GM23338 (cell line): Measurements from ENCODE around the gene PLEKHA8. TPM values are rescaled to one million over a fixed set of nuclear protein-coding genes. Genes with fewer than 3 reads are reported as not detected.

Experiments used
- ATAC-seq: fragments of 200-7000 bp; cut with Tn5 transposase; 3 replicates; pipeline ENCODE4 v1.9.1; 2020
- DNase-seq: peaks from one replicate; pipeline ENCODE4 v3.0.0-alpha.2; 2015; ENCODE audit warnings: low spot score
- H2AFZ ChIP-seq: fragments of 200-600 bp; sonication (generic); 2 replicates; pipeline ENCODE4 v1.8.0; 2016; ENCODE audit warnings: antibody characterized with exemption, mild to moderate bottlenecking, moderate library complexity
- H3F3A ChIP-seq: fragments of 200-600 bp; sonication (generic); replicated peaks from 2 replicates; pipeline ENCODE4 v1.8.0; 2017; ENCODE audit warnings: antibody characterized with exemption, mixed run types, low read depth
- H3K27ac ChIP-seq: fragments of 200-600 bp; sonication (generic); 2 replicates; pipeline ENCODE4 v1.6.1; 2016; ENCODE audit warnings: low read depth
- H3K27me3 ChIP-seq: fragments of 200-600 bp; sonication (generic); 2 replicates; pipeline ENCODE4 v1.8.0; 2016; ENCODE audit warnings: mild to moderate bottlenecking, mixed run types, moderate library complexity; ENCODE audit not compliant: insufficient read depth
- H3K36me3 ChIP-seq: fragments of 200-600 bp; sonication (generic); 2 replicates; pipeline ENCODE4 v1.8.0; 2016; ENCODE audit warnings: mild to moderate bottlenecking; ENCODE audit not compliant: insufficient read depth
- H3K4me1 ChIP-seq: fragments of 200-600 bp; sonication (generic); 2 replicates; pipeline ENCODE4 v1.8.0; 2016; ENCODE audit warnings: mild to moderate bottlenecking, moderate library complexity; ENCODE audit not compliant: insufficient read depth
- H3K4me2 ChIP-seq: fragments of 200-600 bp; sonication (generic); 2 replicates; pipeline ENCODE4 v1.7.1; 2017; ENCODE audit warnings: mixed run types
- H3K4me3 ChIP-seq: fragments of 200-600 bp; sonication (generic); 2 replicates; pipeline ENCODE4 v1.6.1; 2016; ENCODE audit warnings: mixed run types
- H3K79me2 ChIP-seq: fragments of 200-600 bp; sonication (generic); replicated peaks from 2 replicates; pipeline ENCODE4 v1.8.0; 2017; ENCODE audit warnings: mild to moderate bottlenecking; ENCODE audit not compliant: insufficient read depth
- H3K9me2 ChIP-seq: fragments of 200-600 bp; sonication (generic); 2 replicates; pipeline ENCODE4 v1.8.0; 2017; ENCODE audit not compliant: insufficient read depth
- H4K20me1 ChIP-seq: fragments of 200-600 bp; sonication (generic); replicated peaks from 2 replicates; pipeline ENCODE4 v1.8.0; 2017; ENCODE audit warnings: mild to moderate bottlenecking; ENCODE audit not compliant: insufficient read depth
- H3K27ac Mint-ChIP-seq: 2 replicates; pipeline ENCODE4 v1.8.0; 2020; ENCODE audit warnings: inconsistent platforms, mild to moderate bottlenecking, moderate library complexity, mixed read lengths
- H3K27me3 Mint-ChIP-seq: 3 replicates; pipeline ENCODE4 v1.8.0; 2022; ENCODE audit warnings: low read depth, mild to moderate bottlenecking, moderate library complexity, mixed read lengths, inconsistent platforms; ENCODE audit not compliant: insufficient read depth, poor library complexity
- H3K36me3 Mint-ChIP-seq: 3 replicates; pipeline ENCODE4 v1.8.0; 2021; ENCODE audit warnings: low read depth, mild to moderate bottlenecking, inconsistent platforms, moderate library complexity, mixed read lengths
- H3K4me1 Mint-ChIP-seq: 3 replicates; pipeline ENCODE4 v1.8.0; 2020; ENCODE audit warnings: mild to moderate bottlenecking, inconsistent platforms, mixed read lengths
- H3K4me3 Mint-ChIP-seq: 3 replicates; pipeline ENCODE4 v1.8.0; 2021; ENCODE audit warnings: moderate library complexity, mild to moderate bottlenecking, inconsistent platforms, mixed read lengths
- H3K9me3 Mint-ChIP-seq: 3 replicates; pipeline ENCODE4 v1.8.0; 2020; ENCODE audit warnings: moderate library complexity, mild to moderate bottlenecking, inconsistent platforms, mixed read lengths
- CREB1 ChIP-seq: fragments of 250-450 bp; sonication (Bioruptor Pico); IDR thresholded peaks from 2 replicates; pipeline ENCODE4 v1.5.0; 2020; ENCODE audit warnings: low read depth, mild to moderate bottlenecking, moderate library complexity
- CTCF ChIP-seq, 2 experiments: fragments of 200-600 bp in 1 of 2; sonication (generic) in 1 of 2; conservative IDR thresholded peaks; 2 replicates each; pipeline versions ENCODE4 v1.5.1 to v1.6.1; 2016 to 2017; ENCODE audit warnings: antibody characterized with exemption in 2 of 2, low read depth in 2 of 2, mild to moderate bottlenecking in 2 of 2, moderate library complexity in 1 of 2
- EZH2 ChIP-seq: fragments of 200-600 bp; sonication (generic); IDR thresholded peaks from one replicate; pipeline ENCODE4 v1.8.0; 2017; ENCODE audit warnings: antibody characterized with exemption, mild to moderate bottlenecking, low read depth; ENCODE audit not compliant: unreplicated experiment
- EZH2phosphoT487 ChIP-seq: fragments of 200-600 bp; sonication (generic); IDR thresholded peaks from one replicate; pipeline ENCODE4 v1.8.1; 2018; ENCODE audit warnings: antibody characterized with exemption; ENCODE audit not compliant: unreplicated experiment
- JUNB ChIP-seq: IDR thresholded peaks from one replicate; pipeline ENCODE4 v1.6.1; 2016; ENCODE audit warnings: antibody characterized with exemption; ENCODE audit not compliant: unreplicated experiment
- NANOG ChIP-seq: IDR thresholded peaks from 2 replicates; pipeline ENCODE4 v1.6.1; 2016; ENCODE audit warnings: antibody characterized with exemption, borderline replicate concordance
- REST ChIP-seq: IDR thresholded peaks from one replicate; pipeline ENCODE4 v1.6.1; 2018; ENCODE audit warnings: antibody characterized with exemption; ENCODE audit not compliant: unreplicated experiment
- STAT1 ChIP-seq: IDR thresholded peaks from one replicate; pipeline ENCODE4 v1.6.1; 2016; ENCODE audit warnings: antibody characterized with exemption; ENCODE audit not compliant: unreplicated experiment
- ZNF331 ChIP-seq: fragments of 250-450 bp; sonication (Bioruptor Pico); IDR thresholded peaks from 2 replicates; pipeline ENCODE4 v1.5.0; 2020; ENCODE audit warnings: low read depth, mild to moderate bottlenecking, moderate library complexity
- ZNF462 ChIP-seq: fragments of 250-450 bp; sonication (Bioruptor Pico); IDR thresholded peaks from 2 replicates; pipeline ENCODE4 v1.5.0; 2020; ENCODE audit warnings: mild to moderate bottlenecking, moderate library complexity
- polyA plus RNA-seq: library from polyadenylated mRNA; unstranded; fragments of >200 nt; fragmentation: Nextera tagmentation; extraction: Ambion mirVana; gene quantifications from 2 replicates; pipeline ENCODE4 v1.2.1, GENCODE V29; 2016
- total RNA-seq: library from RNA; depleted of rRNA; stranded (reverse); fragments of >200 nt; shearing (Covaris generic); gene quantifications from 2 replicates; pipeline ENCODE4 v1.2.3, GENCODE V29; 2014

The PLEKHA8 gene
- total and polyA plus RNA-seq, 2 experiments from 2014 or later, result 11.6 to 44.9 TPM

- no peaks in the 10 kb centered on the region for H3K9me3 Mint-ChIP-seq
- no peaks in the 10 kb centered on the region; the same call in 2 of the 3 replicates for H3K36me3 Mint-ChIP-seq
- H3K27me3 Mint-ChIP-seq, result peaks cover 19% of the 10 kb centered on the region
- H3K27ac ChIP-seq, result peak overlapping the region; percentile 2; the same call in 1 of the 2 replicates
- H2AFZ ChIP-seq, result peak overlapping the region; percentile 89; the same call in 1 of the 2 replicates
- no peaks in the 10 kb centered on the region for H3K9me2 ChIP-seq
- no peak for DNase-seq
- H3F3A ChIP-seq, result no peaks in the 10 kb centered on the region
- H3K4me2 ChIP-seq, result peak overlapping the region; percentile 83
- H3K27me3 ChIP-seq, result peaks cover 28% of the 10 kb centered on the region
- H4K20me1 ChIP-seq, result peaks cover 9% of the 10 kb centered on the region
- ATAC-seq, result no peak
- peak overlapping the region; percentile 91 for H3K27ac Mint-ChIP-seq
- H3K4me3 ChIP-seq, result peak overlapping the region; percentile 44
- H3K79me2 ChIP-seq, result 0 out of 2 replicates have a peak, but pooled peaks cover 6% of the 10 kb centered on the region
- no peak for TF ChIP-seq JUNB
- no peak for TF ChIP-seq REST
- TF ChIP-seq ZNF462 (CRISPR knock-in tag), result no peak
- TF ChIP-seq EZH2phosphoT487, result no peak
- no peak for TF ChIP-seq STAT1
- no peak for TF ChIP-seq CREB1 (CRISPR knock-in tag)
- TF ChIP-seq ZNF331 (CRISPR knock-in tag), result no peak
- no peak; the same call in 1 of the 2 replicates for TF ChIP-seq NANOG
- TF ChIP-seq CTCF (conservative IDR thresholded peaks at IDR 0.05; ENCODE audit: low read depth in 2 of 2), result no peak
- no peak for TF ChIP-seq EZH2
- H3K4me1 ChIP-seq, result no peaks in the 10 kb centered on the region
- peak overlapping the region; percentile 82 for H3K4me3 Mint-ChIP-seq
- peaks cover 8% of the 10 kb centered on the region for H3K4me1 Mint-ChIP-seq
- no peaks in the 10 kb centered on the region for H3K36me3 ChIP-seq
These were observed 105.8 kb downstream of the PLEKHA8 start for GRCh38 chr7:30133736-30134610.
